GM23338 (cell line): ENCODE results near the gene PXYLP1. TPM values are rescaled to one million over a fixed set of nuclear protein-coding genes. Genes with fewer than 3 reads are reported as not detected.

ENCODE experiments used
- ATAC-seq: fragments of 200-7000 bp; cut with Tn5 transposase; 3 replicates; pipeline ENCODE4 v1.9.1; 2020
- DNase-seq: peaks from one replicate; pipeline ENCODE4 v3.0.0-alpha.2; 2015; ENCODE audit warnings: low spot score
- H2AFZ ChIP-seq: fragments of 200-600 bp; sonication (generic); 2 replicates; pipeline ENCODE4 v1.8.0; 2016; ENCODE audit warnings: antibody characterized with exemption, mild to moderate bottlenecking, moderate library complexity
- H3F3A ChIP-seq: fragments of 200-600 bp; sonication (generic); replicated peaks from 2 replicates; pipeline ENCODE4 v1.8.0; 2017; ENCODE audit warnings: antibody characterized with exemption, mixed run types, low read depth
- H3K27ac ChIP-seq: fragments of 200-600 bp; sonication (generic); 2 replicates; pipeline ENCODE4 v1.6.1; 2016; ENCODE audit warnings: low read depth
- H3K27me3 ChIP-seq: fragments of 200-600 bp; sonication (generic); 2 replicates; pipeline ENCODE4 v1.8.0; 2016; ENCODE audit warnings: mild to moderate bottlenecking, mixed run types, moderate library complexity; ENCODE audit not compliant: insufficient read depth
- H3K36me3 ChIP-seq: fragments of 200-600 bp; sonication (generic); 2 replicates; pipeline ENCODE4 v1.8.0; 2016; ENCODE audit warnings: mild to moderate bottlenecking; ENCODE audit not compliant: insufficient read depth
- H3K4me1 ChIP-seq: fragments of 200-600 bp; sonication (generic); 2 replicates; pipeline ENCODE4 v1.8.0; 2016; ENCODE audit warnings: mild to moderate bottlenecking, moderate library complexity; ENCODE audit not compliant: insufficient read depth
- H3K4me2 ChIP-seq: fragments of 200-600 bp; sonication (generic); 2 replicates; pipeline ENCODE4 v1.7.1; 2017; ENCODE audit warnings: mixed run types
- H3K4me3 ChIP-seq: fragments of 200-600 bp; sonication (generic); 2 replicates; pipeline ENCODE4 v1.6.1; 2016; ENCODE audit warnings: mixed run types
- H3K79me2 ChIP-seq: fragments of 200-600 bp; sonication (generic); replicated peaks from 2 replicates; pipeline ENCODE4 v1.8.0; 2017; ENCODE audit warnings: mild to moderate bottlenecking; ENCODE audit not compliant: insufficient read depth
- H3K9me2 ChIP-seq: fragments of 200-600 bp; sonication (generic); 2 replicates; pipeline ENCODE4 v1.8.0; 2017; ENCODE audit not compliant: insufficient read depth
- H4K20me1 ChIP-seq: fragments of 200-600 bp; sonication (generic); replicated peaks from 2 replicates; pipeline ENCODE4 v1.8.0; 2017; ENCODE audit warnings: mild to moderate bottlenecking; ENCODE audit not compliant: insufficient read depth
- H3K27ac Mint-ChIP-seq: 2 replicates; pipeline ENCODE4 v1.8.0; 2020; ENCODE audit warnings: inconsistent platforms, mild to moderate bottlenecking, moderate library complexity, mixed read lengths
- H3K27me3 Mint-ChIP-seq: 3 replicates; pipeline ENCODE4 v1.8.0; 2022; ENCODE audit warnings: low read depth, mild to moderate bottlenecking, moderate library complexity, mixed read lengths, inconsistent platforms; ENCODE audit not compliant: insufficient read depth, poor library complexity
- H3K36me3 Mint-ChIP-seq: 3 replicates; pipeline ENCODE4 v1.8.0; 2021; ENCODE audit warnings: low read depth, mild to moderate bottlenecking, inconsistent platforms, moderate library complexity, mixed read lengths
- H3K4me1 Mint-ChIP-seq: 3 replicates; pipeline ENCODE4 v1.8.0; 2020; ENCODE audit warnings: mild to moderate bottlenecking, inconsistent platforms, mixed read lengths
- H3K4me3 Mint-ChIP-seq: 3 replicates; pipeline ENCODE4 v1.8.0; 2021; ENCODE audit warnings: moderate library complexity, mild to moderate bottlenecking, inconsistent platforms, mixed read lengths
- H3K9me3 Mint-ChIP-seq: 3 replicates; pipeline ENCODE4 v1.8.0; 2020; ENCODE audit warnings: moderate library complexity, mild to moderate bottlenecking, inconsistent platforms, mixed read lengths
- CREB1 ChIP-seq: fragments of 250-450 bp; sonication (Bioruptor Pico); IDR thresholded peaks from 2 replicates; pipeline ENCODE4 v1.5.0; 2020; ENCODE audit warnings: low read depth, mild to moderate bottlenecking, moderate library complexity
- CTCF ChIP-seq, 2 experiments: fragments of 200-600 bp in 1 of 2; sonication (generic) in 1 of 2; conservative IDR thresholded peaks; 2 replicates each; pipeline versions ENCODE4 v1.5.1 to v1.6.1; 2016 to 2017; ENCODE audit warnings: antibody characterized with exemption in 2 of 2, low read depth in 2 of 2, mild to moderate bottlenecking in 2 of 2, moderate library complexity in 1 of 2
- ETS1 ChIP-seq: IDR thresholded peaks from 2 replicates; pipeline ENCODE4 v1.6.1; 2016; ENCODE audit warnings: antibody characterized with exemption
- EZH2 ChIP-seq: fragments of 200-600 bp; sonication (generic); IDR thresholded peaks from one replicate; pipeline ENCODE4 v1.8.0; 2017; ENCODE audit warnings: antibody characterized with exemption, mild to moderate bottlenecking, low read depth; ENCODE audit not compliant: unreplicated experiment
- EZH2phosphoT487 ChIP-seq: fragments of 200-600 bp; sonication (generic); IDR thresholded peaks from one replicate; pipeline ENCODE4 v1.8.1; 2018; ENCODE audit warnings: antibody characterized with exemption; ENCODE audit not compliant: unreplicated experiment
- JUNB ChIP-seq: IDR thresholded peaks from one replicate; pipeline ENCODE4 v1.6.1; 2016; ENCODE audit warnings: antibody characterized with exemption; ENCODE audit not compliant: unreplicated experiment
- NANOG ChIP-seq: IDR thresholded peaks from 2 replicates; pipeline ENCODE4 v1.6.1; 2016; ENCODE audit warnings: antibody characterized with exemption, borderline replicate concordance
- POLR2AphosphoS5 ChIP-seq: IDR thresholded peaks from 2 replicates; pipeline ENCODE4 v1.6.1; 2016; ENCODE audit warnings: antibody characterized with exemption, low read depth
- REST ChIP-seq: IDR thresholded peaks from one replicate; pipeline ENCODE4 v1.6.1; 2018; ENCODE audit warnings: antibody characterized with exemption; ENCODE audit not compliant: unreplicated experiment
- STAT1 ChIP-seq: IDR thresholded peaks from one replicate; pipeline ENCODE4 v1.6.1; 2016; ENCODE audit warnings: antibody characterized with exemption; ENCODE audit not compliant: unreplicated experiment
- ZNF114 ChIP-seq: fragments of 250-450 bp; sonication (Bioruptor Pico); IDR thresholded peaks from 2 replicates; pipeline ENCODE4 v1.5.0; 2020; ENCODE audit warnings: mild to moderate bottlenecking, moderate library complexity
- ZNF331 ChIP-seq: fragments of 250-450 bp; sonication (Bioruptor Pico); IDR thresholded peaks from 2 replicates; pipeline ENCODE4 v1.5.0; 2020; ENCODE audit warnings: low read depth, mild to moderate bottlenecking, moderate library complexity
- ZNF462 ChIP-seq: fragments of 250-450 bp; sonication (Bioruptor Pico); IDR thresholded peaks from 2 replicates; pipeline ENCODE4 v1.5.0; 2020; ENCODE audit warnings: mild to moderate bottlenecking, moderate library complexity
- polyA plus RNA-seq: library from polyadenylated mRNA; unstranded; fragments of >200 nt; fragmentation: Nextera tagmentation; extraction: Ambion mirVana; gene quantifications from 2 replicates; pipeline ENCODE4 v1.2.1, GENCODE V29; 2016
- total RNA-seq: library from RNA; depleted of rRNA; stranded (reverse); fragments of >200 nt; shearing (Covaris generic); gene quantifications from 2 replicates; pipeline ENCODE4 v1.2.3, GENCODE V29; 2014

PXYLP1 gene
- total and polyA plus RNA-seq, 2 experiments from 2014 or later: 8.9 to 20.1 TPM

GRCh38 chr3:141341536-141341935, 109.9 kb downstream of the PXYLP1 start:
- no peaks in the 10 kb centered on the region for H3K9me3 Mint-ChIP-seq
- no peaks in the 10 kb centered on the region for H3F3A ChIP-seq

More at GRCh38 chr3:141341536-141341935, 109.9 kb downstream of the PXYLP1 start:
- Histone ChIP-seq H3K4me3 (no peak overlapping the region), H3K36me3 (no peaks in the 10 kb centered on the region), H3K27me3 (no peaks in the 10 kb centered on the region), H3K4me2 (no peak overlapping the region), H3K79me2 (no peaks in the 10 kb centered on the region), H3K27ac (no peak overlapping the region), H2AFZ (no peak overlapping the region), H3K9me2 (peaks cover 9% of the 10 kb centered on the region), H4K20me1 (no peaks in the 10 kb centered on the region), H3K4me1 (no peaks in the 10 kb centered on the region)
- TF ChIP-seq NANOG: no peak
- TF ChIP-seq JUNB: no peak
- TF ChIP-seq CREB1 (CRISPR knock-in tag): no peak
- TF ChIP-seq ZNF462: no peak
- TF ChIP-seq EZH2phosphoT487: no peak
- no peak for TF ChIP-seq REST
- no peak for TF ChIP-seq EZH2
- TF ChIP-seq CTCF (conservative IDR thresholded peaks at IDR 0.05; ENCODE audit: low read depth in 2 of 2): no peak
- TF ChIP-seq ZNF114: no peak
- no peak for TF ChIP-seq STAT1
- TF ChIP-seq ETS1: no peak
- TF ChIP-seq ZNF331 (CRISPR knock-in tag): no peak
- TF ChIP-seq POLR2AphosphoS5: no peak
- Mint-ChIP-seq H3K4me1 (peaks cover 3% of the 10 kb centered on the region; the same call in 1 of the 3 replicates), H3K27ac (no peak overlapping the region), H3K36me3 (no peaks in the 10 kb centered on the region), H3K4me3 (no peak overlapping the region), H3K27me3 (peaks cover 12% of the 10 kb centered on the region)
- ATAC-seq: no peak
- no peak for DNase-seq
